Uterus (tissue), 2 donors: Measurements from ENCODE around the gene ATP23.

Source experiments
- POLR2A ChIP-seq, 2 donors: fragments of 450-650 bp; IDR thresholded peaks; one replicate each; pipeline ENCODE4 v1.6.1; 2016; ENCODE audit warnings: antibody characterized with exemption in 2 of 2, mild to moderate bottlenecking in 1 of 2, moderate library complexity in 1 of 2
- TF ChIP-seq, protein P1 (sequence below), 4 experiments: fragments of 200-600 bp in 2 of 4; fragments of 450-650 bp in 2 of 4; sonication (generic) in 2 of 4; IDR thresholded peaks; one replicate each; pipeline ENCODE4 v1.5.1; 2016 to 2019; ENCODE audit warnings: antibody characterized with exemption in 4 of 4, mild to moderate bottlenecking in 2 of 4, moderate library complexity in 1 of 4

DNA sequence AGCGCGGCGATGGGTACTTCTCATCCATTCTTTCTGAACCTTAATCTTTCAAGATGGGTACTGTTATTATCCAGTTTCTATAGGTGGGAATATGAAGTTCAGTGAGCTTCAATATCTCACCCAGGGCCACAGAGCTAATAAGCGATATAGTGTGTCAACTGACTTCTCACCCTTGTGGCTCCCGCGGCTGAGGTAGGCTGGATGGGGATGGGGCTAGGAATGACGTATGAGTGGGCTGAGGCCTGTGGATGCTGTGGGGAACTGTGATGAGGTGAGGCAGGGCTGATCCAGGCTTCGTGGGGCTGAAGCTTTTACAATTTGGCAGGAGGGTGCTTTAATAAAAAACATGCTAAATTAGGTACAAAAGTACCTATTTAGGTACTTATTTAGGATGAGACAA, 32.9 kb upstream of the ATP23 start:
- no peak for TF ChIP-seq POLR2A (IDR thresholded peaks at IDR 0.05)
- TF ChIP-seq, protein P1, sequence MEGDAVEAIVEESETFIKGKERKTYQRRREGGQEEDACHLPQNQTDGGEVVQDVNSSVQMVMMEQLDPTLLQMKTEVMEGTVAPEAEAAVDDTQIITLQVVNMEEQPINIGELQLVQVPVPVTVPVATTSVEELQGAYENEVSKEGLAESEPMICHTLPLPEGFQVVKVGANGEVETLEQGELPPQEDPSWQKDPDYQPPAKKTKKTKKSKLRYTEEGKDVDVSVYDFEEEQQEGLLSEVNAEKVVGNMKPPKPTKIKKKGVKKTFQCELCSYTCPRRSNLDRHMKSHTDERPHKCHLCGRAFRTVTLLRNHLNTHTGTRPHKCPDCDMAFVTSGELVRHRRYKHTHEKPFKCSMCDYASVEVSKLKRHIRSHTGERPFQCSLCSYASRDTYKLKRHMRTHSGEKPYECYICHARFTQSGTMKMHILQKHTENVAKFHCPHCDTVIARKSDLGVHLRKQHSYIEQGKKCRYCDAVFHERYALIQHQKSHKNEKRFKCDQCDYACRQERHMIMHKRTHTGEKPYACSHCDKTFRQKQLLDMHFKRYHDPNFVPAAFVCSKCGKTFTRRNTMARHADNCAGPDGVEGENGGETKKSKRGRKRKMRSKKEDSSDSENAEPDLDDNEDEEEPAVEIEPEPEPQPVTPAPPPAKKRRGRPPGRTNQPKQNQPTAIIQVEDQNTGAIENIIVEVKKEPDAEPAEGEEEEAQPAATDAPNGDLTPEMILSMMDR (IDR thresholded peaks at IDR 0.05): no peak
